Measurements from ENCODE around the gene SLC4A8.

SLC4A8 gene

DNA sequence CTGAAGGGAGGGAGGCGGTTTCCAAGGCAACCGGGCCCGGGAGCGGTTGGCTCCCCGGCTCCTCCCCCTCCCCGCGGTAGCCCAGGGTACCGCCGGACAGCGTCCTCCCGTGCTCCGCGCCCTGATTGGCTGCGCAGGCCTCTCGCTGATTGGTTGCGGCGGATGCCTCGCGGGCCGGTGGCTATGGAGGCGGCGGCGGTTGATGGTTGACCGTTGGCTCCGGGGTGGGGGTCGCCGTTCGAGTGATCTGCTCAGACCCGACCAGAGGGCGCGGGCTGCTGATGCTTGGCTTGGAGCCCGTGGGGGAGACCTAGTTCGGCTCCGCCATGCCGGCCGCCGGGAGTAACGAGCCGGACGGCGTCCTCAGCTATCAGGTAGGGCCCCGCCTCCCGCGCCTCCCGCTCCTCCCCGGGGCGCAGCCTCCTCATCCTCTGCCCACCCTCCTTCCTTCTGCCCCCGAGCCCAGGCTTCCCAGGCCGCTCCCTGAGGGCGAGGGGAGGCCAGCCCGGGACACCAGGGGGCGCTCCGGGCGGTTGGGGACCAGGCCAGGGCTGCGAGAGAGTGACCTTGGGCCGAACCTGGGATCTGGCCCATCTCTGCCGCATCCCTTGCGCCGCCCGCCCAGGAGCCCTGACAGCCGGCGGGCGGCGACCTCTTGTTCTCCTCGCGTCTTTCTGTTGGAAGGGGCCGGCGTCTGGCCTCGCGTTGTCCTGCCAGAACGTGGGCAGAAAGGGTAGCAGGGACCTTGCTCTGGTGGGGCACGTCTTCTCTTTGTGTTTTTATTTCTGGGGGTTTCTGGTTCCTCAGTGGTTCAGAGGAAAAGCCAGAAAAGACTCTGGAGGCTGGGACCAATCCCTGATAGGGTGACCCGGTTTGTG is at the start of gene SLC4A8:
Gene SLC4A8 (plus strand): TSS at position 170 of the 878 bp plus-strand sequence. CDS start 157 bp downstream, at position 327.
- FAIRE-seq: peak; percentile 92
- peak; percentile 90 for DNase-seq (ENCODE audit: insufficient read length, low spot score)

GRCh38 chr12:51374856-51375255 is 49.8 kb upstream of the SLC4A8 start:
- DNase-seq (ENCODE audit: insufficient read length, low spot score) (no peak), FAIRE-seq (no peak)

- FAIRE-seq: no peak
- DNase-seq (ENCODE audit: insufficient read length, low spot score): no peak
Observed at GRCh38 chr12:51377099-51377984, 47.3 kb upstream of the SLC4A8 start.

DNA sequence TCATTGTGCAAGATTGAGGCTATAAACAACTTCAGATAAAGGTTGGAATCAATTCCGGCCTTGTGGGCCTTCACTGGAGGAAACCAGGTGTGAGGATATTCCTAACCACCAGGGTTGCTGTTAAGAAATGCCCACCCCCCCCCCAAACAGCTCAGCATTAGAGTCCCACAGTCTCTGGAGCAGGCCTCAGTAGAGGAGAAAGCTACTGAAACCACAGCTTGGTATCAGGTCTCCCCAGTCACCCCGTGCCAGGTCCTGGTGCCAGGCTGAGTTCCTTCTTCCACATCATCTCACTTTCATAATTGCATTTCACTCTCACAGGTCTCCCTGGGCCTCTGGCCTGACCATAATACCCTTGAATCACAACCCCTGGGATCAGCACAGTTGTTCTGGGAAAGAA is 45.9 kb upstream of the SLC4A8 start:
- FAIRE-seq: no peak

GRCh38 chr12:51379571-51379970 is 45.1 kb upstream of the SLC4A8 start:
- DNase-seq (ENCODE audit: insufficient read length, low spot score): no peak
- FAIRE-seq: no peak

More for the DNA sequence above, 45.9 kb upstream of the SLC4A8 start:
- no peak for DNase-seq (ENCODE audit: insufficient read length, low spot score)

DNA sequence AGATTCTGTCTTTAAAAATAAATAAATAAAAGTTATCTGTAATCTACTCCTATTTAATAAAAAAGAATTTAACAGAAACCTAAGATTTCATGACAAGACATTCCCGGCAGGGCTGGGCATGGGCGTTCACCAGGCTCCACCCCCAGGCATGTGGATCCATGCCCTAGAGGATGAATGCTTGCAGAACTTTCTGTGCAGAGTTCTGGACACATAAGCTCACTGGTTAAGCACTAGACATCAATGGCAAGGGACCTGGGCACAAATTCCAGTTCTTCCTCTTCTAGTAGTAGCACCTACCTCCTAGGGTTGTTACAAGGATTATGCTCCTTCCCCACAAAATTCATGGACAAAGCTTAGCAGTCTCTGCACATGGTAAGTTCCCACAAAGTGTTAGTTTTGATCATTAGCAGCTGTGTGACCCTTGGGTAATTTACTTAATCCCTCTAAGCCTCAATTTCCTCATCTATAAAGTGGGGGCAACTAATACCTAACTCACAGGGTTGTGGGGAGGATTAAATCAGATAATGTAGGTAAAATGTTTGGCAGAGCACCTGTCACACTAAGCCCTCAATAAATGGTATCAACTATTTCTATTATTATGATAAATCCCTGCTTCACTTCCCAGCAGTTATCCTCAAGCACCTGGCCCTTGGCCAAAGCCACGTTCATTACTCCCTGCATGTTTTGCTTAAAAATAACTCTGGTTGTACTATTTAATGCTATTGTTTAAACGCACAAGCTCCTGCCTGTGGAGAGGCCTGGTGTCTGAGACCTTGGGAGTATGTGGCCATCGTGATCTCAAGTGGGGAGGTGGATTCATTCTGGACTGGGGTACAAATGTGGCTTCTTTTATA is 43.2 kb upstream of the SLC4A8 start:
- no peak for FAIRE-seq
- DNase-seq (ENCODE audit: insufficient read length, low spot score): no peak

GRCh38 chr12:51382173-51382572 is 42.5 kb upstream of the SLC4A8 start:
- FAIRE-seq: no peak
- no peak for DNase-seq (ENCODE audit: insufficient read length, low spot score)

GRCh38 chr12:51383269-51383905 is 41.2 kb upstream of the SLC4A8 start:
- DNase-seq (ENCODE audit: insufficient read length, low spot score) (no peak), FAIRE-seq (no peak)

- DNase-seq (ENCODE audit: insufficient read length, low spot score): no peak
- FAIRE-seq: no peak
Observed at GRCh38 chr12:51386351-51386750, 38.3 kb upstream of the SLC4A8 start.

DNA sequence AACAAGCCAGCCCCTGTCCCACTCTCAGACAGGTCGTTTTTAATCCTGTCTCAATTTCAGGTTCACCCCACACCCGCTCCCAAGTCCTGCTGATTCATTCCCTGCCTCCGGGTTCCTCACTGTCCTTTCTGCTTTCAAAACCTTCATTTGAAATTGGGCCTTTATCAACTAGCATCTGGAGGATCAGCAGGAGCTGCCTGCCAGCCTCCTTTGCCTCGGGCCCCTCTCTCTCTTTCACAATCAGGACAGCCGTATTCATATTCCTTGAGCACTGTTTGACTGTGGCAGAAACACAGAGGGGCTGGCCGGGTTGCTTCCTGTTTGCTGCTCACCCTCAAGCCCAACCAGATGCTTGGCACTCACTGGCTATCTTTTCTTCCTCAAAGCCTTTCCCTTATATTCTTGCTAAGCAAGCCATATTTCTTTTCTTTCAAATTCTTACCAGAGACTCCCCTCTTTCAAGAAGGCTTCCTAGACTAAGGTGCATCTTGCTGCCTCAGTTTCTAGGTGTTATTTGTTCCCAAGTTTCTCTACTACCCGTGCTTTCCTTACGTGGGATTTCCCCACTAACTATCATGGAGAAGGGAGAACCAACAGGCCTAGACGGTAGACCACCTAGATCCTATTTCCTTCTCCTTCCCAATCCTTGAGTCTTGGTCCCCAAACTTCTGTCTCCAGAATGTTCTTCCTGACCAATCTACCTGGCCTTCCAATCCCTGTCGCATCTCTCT is 36.4 kb upstream of the SLC4A8 start:
- FAIRE-seq (no peak), DNase-seq (ENCODE audit: insufficient read length, low spot score) (peak; percentile 33)

DNA sequence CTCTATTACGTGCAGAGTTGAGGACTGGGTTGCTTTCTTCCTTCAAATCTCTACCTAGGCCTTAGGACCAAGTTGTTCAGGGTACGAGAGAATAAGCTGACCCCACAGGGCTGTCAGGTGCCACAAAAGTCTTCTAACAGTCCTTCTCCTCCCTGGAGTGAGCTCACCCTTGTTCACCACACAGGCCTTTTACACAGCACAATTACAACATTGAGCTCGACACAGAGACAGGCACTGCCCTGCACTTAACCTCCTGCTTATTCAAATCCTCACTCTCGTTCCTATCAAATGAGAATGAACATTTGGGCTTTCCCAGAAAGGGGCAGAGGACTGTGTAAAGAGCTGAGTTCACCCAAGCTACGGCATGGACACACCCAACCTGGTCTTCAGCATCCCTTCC is 35.8 kb upstream of the SLC4A8 start:
- no peak for FAIRE-seq
- DNase-seq (ENCODE audit: insufficient read length, low spot score): no peak

DNA sequence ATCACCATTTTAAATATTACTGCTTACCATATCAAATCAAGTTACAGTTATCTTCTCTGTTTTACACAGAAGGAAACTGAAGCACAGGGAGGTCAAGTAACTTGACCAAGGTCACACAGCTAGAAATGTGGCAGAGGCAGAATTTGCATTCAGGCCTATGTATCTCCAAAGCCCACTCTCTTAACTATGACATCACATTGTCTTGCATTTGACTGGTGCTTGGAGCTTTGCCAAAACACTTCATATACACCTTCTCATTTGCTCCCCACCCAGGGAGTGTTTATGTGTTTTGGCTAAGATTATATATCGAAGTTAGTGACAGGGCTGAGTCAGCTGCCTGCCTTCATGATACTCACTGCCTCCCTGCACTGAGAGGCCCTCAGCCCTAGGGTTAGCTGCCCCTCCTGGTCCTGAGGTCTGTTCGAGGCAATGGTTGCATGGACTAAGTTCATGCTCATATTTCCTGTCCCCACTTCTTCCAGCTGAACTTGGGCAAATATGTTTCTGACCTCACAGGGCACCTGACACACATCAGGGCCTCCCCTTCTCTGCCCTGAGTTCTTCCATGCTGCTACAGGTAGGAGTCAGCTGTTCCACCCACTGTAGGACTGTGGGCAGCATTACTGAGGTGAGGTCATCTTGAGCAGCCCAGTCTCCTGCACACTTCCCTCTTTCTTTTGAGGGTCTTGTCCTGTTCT is 35.2 kb upstream of the SLC4A8 start:
- DNase-seq (ENCODE audit: insufficient read length, low spot score) (no peak), FAIRE-seq (no peak)

DNA sequence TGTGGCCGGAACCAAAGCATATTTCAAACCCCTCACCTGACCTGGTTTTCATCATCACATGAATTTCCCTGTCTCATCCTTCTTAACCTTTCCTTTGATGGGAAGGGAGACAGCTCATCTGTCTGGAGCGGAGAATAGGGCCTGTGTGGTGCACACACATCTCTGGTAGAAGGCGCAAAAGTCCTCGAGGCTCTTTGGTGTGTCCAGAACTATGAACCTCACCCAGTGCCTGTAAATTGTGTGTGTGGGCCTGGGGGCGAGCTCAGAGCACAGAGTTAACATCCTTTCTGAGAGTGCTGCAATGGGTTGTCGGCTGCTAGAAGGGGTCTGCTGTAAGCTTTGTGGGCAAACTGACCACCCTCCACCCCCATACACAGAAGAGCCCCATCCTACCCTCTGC is 34.2 kb upstream of the SLC4A8 start:
- DNase-seq (ENCODE audit: insufficient read length, low spot score) (no peak), FAIRE-seq (no peak)

DNA sequence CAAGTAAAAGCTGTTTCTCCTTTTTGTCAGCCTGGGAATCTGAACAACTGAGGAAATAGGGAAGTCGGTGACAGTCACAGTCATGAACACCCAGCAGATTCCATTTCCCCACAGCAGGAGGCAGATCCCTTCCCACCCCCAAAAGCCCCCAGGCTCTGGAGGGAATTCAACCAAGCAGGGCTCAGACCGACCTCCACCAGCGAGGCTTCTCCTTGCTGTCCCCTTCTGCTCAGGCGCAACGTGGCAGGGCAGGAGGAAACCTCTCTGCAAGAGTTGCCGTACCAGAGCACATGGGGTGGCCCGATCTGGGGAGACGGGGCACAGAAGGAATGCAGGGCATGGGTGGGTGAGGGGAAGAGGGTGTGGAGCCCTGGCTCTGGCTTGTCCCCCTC is 33.7 kb upstream of the SLC4A8 start:
- FAIRE-seq (no peak), DNase-seq (ENCODE audit: insufficient read length, low spot score) (no peak)

DNA sequence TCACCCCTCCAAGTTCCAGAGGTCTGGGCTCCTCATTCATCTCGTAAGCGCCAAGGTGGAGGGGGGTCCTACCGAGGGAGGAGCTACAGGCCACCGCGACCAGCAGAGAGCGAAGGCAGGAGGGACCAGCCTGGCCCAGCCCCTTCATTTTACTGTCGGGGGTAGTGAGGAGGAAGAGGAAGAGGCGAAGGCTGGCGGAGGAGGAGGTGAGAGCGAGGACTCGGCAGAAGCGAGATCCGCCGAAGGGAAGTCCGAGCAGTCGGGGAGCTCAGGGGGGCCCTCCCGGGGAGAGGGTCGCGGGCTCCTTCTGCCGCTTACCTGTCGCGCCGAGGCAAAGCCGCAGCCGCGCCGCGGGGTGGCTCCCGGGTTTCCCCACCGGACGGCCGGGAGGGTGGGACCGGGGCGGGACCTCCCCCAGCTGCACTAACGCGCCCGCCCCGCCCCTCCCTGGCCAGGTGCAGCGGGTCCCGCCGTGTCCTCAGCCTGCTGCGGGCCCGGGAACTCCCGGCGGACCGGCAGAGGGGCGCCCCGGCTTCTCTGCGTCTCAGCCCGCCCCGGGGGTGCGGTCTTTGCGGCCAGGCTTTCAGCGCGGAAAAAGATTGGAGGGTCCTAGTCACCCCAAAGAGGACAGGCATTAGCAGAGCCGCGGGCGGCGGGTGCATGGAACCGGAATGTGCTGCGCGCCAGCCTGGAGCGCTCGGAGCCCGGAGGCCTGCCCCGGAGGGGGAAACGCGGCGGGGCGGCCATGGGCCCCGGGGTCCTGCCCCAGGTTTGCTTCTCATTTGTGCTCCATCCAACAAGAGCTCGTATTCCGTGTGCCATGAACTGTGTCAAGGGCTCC is 33.1 kb upstream of the SLC4A8 start, which contains the start of gene GALNT6:
Gene GALNT6 (minus strand): TSS at position 124 of the 841 bp plus-strand sequence. CDS start 11,625 bp downstream, outside the sequence.
- no peak for FAIRE-seq
- DNase-seq (ENCODE audit: insufficient read length, low spot score): peak; percentile 44

- FAIRE-seq (no peak), DNase-seq (ENCODE audit: insufficient read length, low spot score) (no peak)
Observed at GRCh38 chr12:51392556-51393237, 31.9 kb upstream of the SLC4A8 start.

Measured in HTR-8/SVneo (cell line).